KOPT-K1 (cell line): ENCODE data around the gene FOXN3.

Experiments used
- H3K27ac ChIP-seq: fragments of 200-600 bp; sonication (generic); 2 replicates; pipeline ENCODE4 v1.5.1; 2016; ENCODE audit warnings: antibody characterized with exemption, mild to moderate bottlenecking, low read depth, low read length; ENCODE audit not compliant: poor library complexity, severe bottlenecking
- H3K36me3 ChIP-seq: fragments of 200-600 bp; sonication (generic); 2 replicates; pipeline ENCODE4 v1.5.1; 2017; ENCODE audit warnings: antibody characterized with exemption, mild to moderate bottlenecking, low read length, moderate library complexity; ENCODE audit not compliant: insufficient read depth
- H3K9me3 ChIP-seq: fragments of 200-600 bp; sonication (generic); 2 replicates; pipeline ENCODE4 v1.5.1; 2017; ENCODE audit warnings: antibody characterized with exemption, low read length, mild to moderate bottlenecking; ENCODE audit not compliant: insufficient read depth, poor library complexity, severe bottlenecking

FOXN3 gene

GRCh38 chr14:89442280-89442679, 25.2 kb upstream of the FOXN3 start:
- no peaks in the 10 kb centered on the region for H3K9me3 ChIP-seq
- H3K27ac ChIP-seq = no peak overlapping the region
- H3K36me3 ChIP-seq = no peaks in the 10 kb centered on the region

DNA sequence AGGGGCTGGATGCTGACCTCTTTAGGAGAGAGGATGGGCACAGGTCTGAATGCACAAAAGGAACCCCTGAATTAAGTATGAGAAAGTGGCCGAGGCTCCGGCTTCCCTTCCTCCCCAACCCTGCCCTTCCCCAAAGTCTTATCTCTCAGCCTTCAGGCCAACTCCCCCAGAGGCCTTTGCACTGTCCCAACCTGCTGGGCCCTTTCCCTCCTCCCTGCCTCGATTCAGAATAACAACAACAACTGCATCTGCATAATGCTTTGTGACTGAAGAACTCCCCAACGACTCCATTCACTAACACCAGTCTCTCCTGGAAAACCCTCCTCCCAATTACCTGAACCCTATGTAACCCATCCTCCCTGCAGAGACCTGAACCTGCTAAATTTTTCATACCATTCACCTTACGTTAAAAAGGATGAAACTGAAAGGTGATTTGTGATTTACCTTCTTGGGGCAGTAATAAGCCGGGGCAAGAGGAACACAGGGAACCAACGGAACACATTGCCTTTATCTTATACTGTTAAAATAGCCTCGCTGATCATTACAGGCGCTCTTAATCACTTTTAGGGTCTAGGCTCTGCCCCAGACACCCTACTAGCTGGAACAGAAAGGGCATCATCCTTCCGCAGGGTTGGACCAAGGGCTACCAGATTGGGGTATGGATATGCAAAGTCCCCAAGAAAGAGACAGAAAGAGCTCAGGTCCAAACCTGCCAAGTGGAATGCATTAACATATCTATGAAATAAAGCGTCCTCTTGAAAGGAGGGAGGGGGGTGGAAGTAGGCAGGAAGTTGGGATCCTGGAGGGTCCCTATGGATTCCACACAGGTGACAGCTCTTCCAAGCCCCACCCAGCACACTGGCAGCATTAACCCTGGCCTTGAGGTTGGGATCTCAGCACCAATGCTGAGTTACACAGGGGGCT, 24.2 kb upstream of the FOXN3 start:
- Histone ChIP-seq H3K27ac (no peak overlapping the region), H3K9me3 (no peaks in the 10 kb centered on the region), H3K36me3 (no peaks in the 10 kb centered on the region)

- H3K9me3 ChIP-seq = no peaks in the 10 kb centered on the region
- H3K27ac ChIP-seq = no peak overlapping the region
- H3K36me3 ChIP-seq = no peaks in the 10 kb centered on the region
Observed at GRCh38 chr14:89435892-89436656, 19.0 kb upstream of the FOXN3 start.

DNA sequence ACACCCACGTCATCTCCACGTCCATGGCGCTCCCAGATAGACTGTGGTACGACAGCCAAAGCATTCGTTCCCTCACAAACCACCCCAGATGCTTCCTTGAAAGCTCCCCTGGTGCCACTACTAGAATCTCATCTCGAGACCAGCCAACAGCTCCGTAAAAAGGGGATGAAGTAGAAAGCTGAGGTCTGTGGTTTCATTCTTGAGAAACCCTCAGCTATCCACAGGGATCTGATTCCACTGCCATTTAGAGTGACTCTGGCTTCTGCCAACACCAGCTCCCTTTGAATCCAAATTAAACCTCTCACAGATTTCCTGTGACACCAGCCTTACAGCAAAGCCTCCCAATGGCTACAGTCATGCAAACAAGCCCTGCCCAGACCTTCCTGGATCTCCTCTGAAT, 18.5 kb upstream of the FOXN3 start:
- H3K36me3 ChIP-seq = no peaks in the 10 kb centered on the region
- no peak overlapping the region for H3K27ac ChIP-seq
- no peaks in the 10 kb centered on the region for H3K9me3 ChIP-seq

DNA sequence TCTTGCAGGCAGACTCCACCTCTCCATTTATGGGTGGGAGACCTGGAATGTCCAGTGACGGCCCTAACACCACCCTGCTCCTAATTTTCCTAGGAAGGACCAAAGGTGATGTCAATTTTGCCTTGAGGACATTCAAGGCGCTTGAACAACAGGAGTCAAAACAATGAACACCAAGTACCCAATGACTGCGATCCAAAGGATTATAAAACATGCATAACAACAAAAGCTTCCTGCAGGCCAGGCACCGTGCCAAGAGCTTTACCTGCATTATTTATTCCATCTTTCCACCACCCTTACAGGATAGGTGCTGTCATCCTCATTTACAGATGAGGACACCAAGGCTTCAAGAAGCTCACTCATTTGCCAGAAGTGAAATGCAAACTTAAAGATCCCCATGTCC, 15.2 kb upstream of the FOXN3 start:
- no peaks in the 10 kb centered on the region for H3K9me3 ChIP-seq
- H3K27ac ChIP-seq = no peak overlapping the region
- no peaks in the 10 kb centered on the region for H3K36me3 ChIP-seq

GRCh38 chr14:89430391-89431236, 13.6 kb upstream of the FOXN3 start:
- Histone ChIP-seq H3K9me3 (no peaks in the 10 kb centered on the region), H3K27ac (peak overlapping the region; percentile 98), H3K36me3 (no peaks in the 10 kb centered on the region)

DNA sequence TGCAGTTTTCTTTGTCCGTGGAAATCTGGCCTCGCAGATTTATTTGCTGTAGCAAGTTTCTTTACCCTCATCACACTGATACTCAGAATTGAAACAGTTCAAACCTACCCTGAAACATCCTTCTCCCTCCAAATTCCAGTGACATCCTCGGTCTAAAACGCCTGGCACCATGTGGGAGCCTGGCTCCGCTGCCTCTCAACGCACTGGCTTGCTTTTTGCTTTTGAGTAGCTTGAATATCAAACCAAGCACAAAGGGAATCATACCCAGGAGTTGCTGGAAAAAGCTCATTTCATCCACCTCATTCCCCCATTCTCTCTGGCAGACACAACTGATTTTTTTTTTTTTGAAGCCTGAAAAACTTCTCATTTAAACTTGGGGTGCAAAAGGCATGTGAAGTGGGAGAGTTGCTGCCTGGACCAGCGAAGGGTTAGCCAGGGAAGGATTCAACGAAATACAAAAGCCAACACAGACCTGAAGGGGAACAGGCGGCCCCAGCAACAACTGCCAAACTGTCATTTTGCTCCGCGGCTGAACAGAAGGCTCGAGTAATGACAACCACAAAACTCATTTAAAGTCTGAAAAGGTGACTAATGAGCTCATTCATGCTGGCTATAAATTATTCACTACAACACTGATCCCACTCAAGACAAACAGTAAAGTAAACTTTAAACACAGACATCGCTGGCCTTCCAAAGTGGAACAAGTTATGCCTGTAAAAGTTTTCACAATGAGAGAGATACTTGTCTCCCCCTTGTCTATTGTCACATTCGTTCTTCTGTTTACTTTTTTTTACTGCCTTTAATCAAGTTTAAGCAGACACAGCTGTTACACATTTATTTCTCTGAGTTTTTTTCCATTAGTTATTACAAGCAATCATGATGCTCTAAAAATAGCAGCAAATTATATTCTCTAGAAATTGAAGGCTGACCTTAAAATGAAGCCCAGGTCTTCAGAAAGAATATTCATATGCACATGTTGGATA, 12.5 kb upstream of the FOXN3 start:
- Histone ChIP-seq H3K27ac (peak overlapping the region; percentile 98), H3K9me3 (no peaks in the 10 kb centered on the region), H3K36me3 (no peaks in the 10 kb centered on the region)

DNA sequence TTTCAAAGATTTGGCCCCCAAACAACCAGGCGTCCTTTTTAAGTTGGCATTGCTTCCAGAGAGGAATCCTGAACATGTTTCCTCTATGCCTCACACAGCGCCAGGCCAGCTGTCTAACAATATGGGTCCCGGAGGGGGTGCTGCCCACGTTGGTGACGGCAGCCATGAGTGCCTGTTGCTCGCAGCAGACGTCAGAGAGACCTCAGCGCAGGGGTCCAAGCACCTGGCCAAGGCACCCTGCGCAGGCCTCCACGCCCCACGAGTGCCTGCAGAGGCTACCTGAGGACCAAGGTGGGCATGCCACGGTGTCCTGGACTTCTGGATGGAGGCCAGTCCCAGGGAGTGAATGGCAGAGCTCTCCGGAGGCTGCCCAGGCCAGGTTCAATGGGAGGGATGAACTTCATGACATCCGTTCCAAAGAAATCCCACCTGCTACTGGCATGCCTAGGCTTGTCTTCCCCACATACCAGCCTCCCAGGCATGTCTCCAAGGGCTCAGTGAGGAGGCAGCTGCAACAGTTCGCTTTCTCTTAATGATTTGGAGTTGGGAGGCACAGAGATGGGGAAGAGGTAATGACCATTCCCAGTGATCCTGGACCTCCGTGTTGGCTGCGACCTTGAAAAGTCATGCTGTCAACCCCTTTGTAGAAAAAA, 11.6 kb upstream of the FOXN3 start:
- Histone ChIP-seq H3K27ac (peak overlapping the region; percentile 98), H3K9me3 (no peaks in the 10 kb centered on the region), H3K36me3 (no peaks in the 10 kb centered on the region)

DNA sequence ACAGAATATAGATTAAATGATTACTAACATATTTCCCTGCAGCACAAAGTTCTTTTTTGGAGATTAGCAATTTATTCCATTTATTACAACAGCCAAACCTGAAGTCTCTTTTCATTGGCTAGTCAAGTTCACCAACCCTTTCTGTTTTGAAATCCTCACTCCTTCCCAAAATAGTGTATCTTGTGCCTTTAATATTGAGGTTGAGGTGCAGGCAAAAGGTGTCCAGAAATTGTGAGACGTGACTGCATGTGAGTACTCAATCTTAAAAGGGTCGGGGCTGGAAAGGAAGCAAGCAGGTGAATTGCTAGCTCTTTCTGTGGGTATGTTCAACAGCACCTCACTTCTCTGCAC, 11.1 kb upstream of the FOXN3 start:
- no peaks in the 10 kb centered on the region for H3K36me3 ChIP-seq
- H3K9me3 ChIP-seq = no peaks in the 10 kb centered on the region
- H3K27ac ChIP-seq = peak overlapping the region; percentile 98

- Histone ChIP-seq H3K9me3 (no peaks in the 10 kb centered on the region), H3K36me3 (no peaks in the 10 kb centered on the region), H3K27ac (peak overlapping the region; percentile 98)
Observed at GRCh38 chr14:89427426-89428172, 10.6 kb upstream of the FOXN3 start.

DNA sequence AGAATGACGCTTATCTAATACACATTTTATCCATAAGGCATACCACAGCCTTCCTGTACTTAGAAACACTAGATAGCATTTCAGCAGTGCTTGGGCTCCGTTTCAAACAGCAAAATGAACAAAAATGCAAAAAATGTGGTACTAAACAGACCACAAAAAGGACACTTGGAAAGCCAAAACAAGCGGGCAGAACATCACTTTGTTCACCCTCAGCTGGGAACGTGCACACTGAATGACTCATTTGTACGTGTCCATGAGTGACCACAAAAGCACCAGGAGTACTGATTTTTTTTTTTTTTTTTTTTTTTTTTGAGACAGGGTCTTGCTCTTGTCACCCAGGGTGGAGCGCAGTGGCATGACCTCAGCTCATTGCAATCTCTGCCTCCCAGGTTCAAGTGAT, 8.9 kb upstream of the FOXN3 start:
- Histone ChIP-seq H3K36me3 (no peaks in the 10 kb centered on the region), H3K9me3 (no peaks in the 10 kb centered on the region), H3K27ac (no peak overlapping the region)

DNA sequence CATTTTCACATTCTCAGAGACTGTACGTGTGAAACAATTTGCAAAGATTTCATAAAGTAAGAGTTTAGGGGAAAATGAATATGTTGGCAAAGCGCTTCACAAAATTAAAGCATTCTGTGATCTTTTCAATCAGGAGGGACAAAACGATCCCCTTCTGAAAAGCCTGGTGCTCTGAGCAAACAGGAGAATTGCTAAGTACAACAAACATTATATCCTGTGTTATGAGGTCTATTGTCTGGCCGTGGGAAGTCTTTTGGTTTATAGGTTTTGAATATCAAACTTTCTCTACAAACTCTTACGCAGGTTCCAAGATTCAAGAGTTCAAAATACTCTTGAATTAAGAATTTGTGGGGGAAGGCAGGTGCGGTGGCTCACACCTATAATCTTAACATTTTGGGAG, 7.2 kb upstream of the FOXN3 start:
- H3K36me3 ChIP-seq = no peaks in the 10 kb centered on the region; the same call in 1 of the 2 replicates
- no peak overlapping the region for H3K27ac ChIP-seq
- no peaks in the 10 kb centered on the region for H3K9me3 ChIP-seq

DNA sequence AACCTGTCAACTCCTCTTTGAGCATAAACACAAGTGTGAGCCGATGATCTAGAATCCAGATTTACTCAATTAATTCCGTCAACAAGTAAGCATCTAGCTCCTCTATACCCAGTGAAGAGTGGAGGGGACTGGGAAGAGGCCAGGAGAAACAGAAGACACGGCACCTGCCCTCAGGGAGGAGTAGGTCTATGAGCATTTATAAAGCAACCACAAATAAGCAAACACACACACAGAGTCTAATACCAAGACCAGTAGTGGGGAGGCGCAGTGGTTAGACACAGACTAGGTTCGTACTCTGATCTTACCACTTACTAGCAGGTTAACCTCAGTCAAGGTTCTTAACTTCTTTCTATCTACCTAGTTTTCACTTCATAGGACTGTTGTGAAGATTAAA, 5.9 kb upstream of the FOXN3 start:
- H3K9me3 ChIP-seq = no peaks in the 10 kb centered on the region
- no peak overlapping the region for H3K27ac ChIP-seq
- no peaks in the 10 kb centered on the region; the same call in 1 of the 2 replicates for H3K36me3 ChIP-seq
